GM23338 (cell line): ENCODE data around the gene PYY. TPM values are rescaled to one million over a fixed set of nuclear protein-coding genes. Genes with fewer than 3 reads are reported as not detected.
A peak's percentile ranks its signal among the peaks of the same experiment; 100 is the strongest.

ENCODE experiments used
- ATAC-seq: fragments of 200-7000 bp; cut with Tn5 transposase; 3 replicates; pipeline ENCODE4 v1.9.1; 2020
- DNase-seq: peaks from one replicate; pipeline ENCODE4 v3.0.0-alpha.2; 2015; ENCODE audit warnings: low spot score
- H2AFZ ChIP-seq: fragments of 200-600 bp; sonication (generic); 2 replicates; pipeline ENCODE4 v1.8.0; 2016; ENCODE audit warnings: antibody characterized with exemption, mild to moderate bottlenecking, moderate library complexity
- H3F3A ChIP-seq: fragments of 200-600 bp; sonication (generic); replicated peaks from 2 replicates; pipeline ENCODE4 v1.8.0; 2017; ENCODE audit warnings: antibody characterized with exemption, mixed run types, low read depth
- H3K27ac ChIP-seq: fragments of 200-600 bp; sonication (generic); 2 replicates; pipeline ENCODE4 v1.6.1; 2016; ENCODE audit warnings: low read depth
- H3K27me3 ChIP-seq: fragments of 200-600 bp; sonication (generic); 2 replicates; pipeline ENCODE4 v1.8.0; 2016; ENCODE audit warnings: mild to moderate bottlenecking, mixed run types, moderate library complexity; ENCODE audit not compliant: insufficient read depth
- H3K36me3 ChIP-seq: fragments of 200-600 bp; sonication (generic); 2 replicates; pipeline ENCODE4 v1.8.0; 2016; ENCODE audit warnings: mild to moderate bottlenecking; ENCODE audit not compliant: insufficient read depth
- H3K4me1 ChIP-seq: fragments of 200-600 bp; sonication (generic); 2 replicates; pipeline ENCODE4 v1.8.0; 2016; ENCODE audit warnings: mild to moderate bottlenecking, moderate library complexity; ENCODE audit not compliant: insufficient read depth
- H3K4me2 ChIP-seq: fragments of 200-600 bp; sonication (generic); 2 replicates; pipeline ENCODE4 v1.7.1; 2017; ENCODE audit warnings: mixed run types
- H3K4me3 ChIP-seq: fragments of 200-600 bp; sonication (generic); 2 replicates; pipeline ENCODE4 v1.6.1; 2016; ENCODE audit warnings: mixed run types
- H3K79me2 ChIP-seq: fragments of 200-600 bp; sonication (generic); replicated peaks from 2 replicates; pipeline ENCODE4 v1.8.0; 2017; ENCODE audit warnings: mild to moderate bottlenecking; ENCODE audit not compliant: insufficient read depth
- H3K9me2 ChIP-seq: fragments of 200-600 bp; sonication (generic); 2 replicates; pipeline ENCODE4 v1.8.0; 2017; ENCODE audit not compliant: insufficient read depth
- H4K20me1 ChIP-seq: fragments of 200-600 bp; sonication (generic); replicated peaks from 2 replicates; pipeline ENCODE4 v1.8.0; 2017; ENCODE audit warnings: mild to moderate bottlenecking; ENCODE audit not compliant: insufficient read depth
- H3K27ac Mint-ChIP-seq: 2 replicates; pipeline ENCODE4 v1.8.0; 2020; ENCODE audit warnings: inconsistent platforms, mild to moderate bottlenecking, moderate library complexity, mixed read lengths
- H3K27me3 Mint-ChIP-seq: 3 replicates; pipeline ENCODE4 v1.8.0; 2022; ENCODE audit warnings: low read depth, mild to moderate bottlenecking, moderate library complexity, mixed read lengths, inconsistent platforms; ENCODE audit not compliant: insufficient read depth, poor library complexity
- H3K36me3 Mint-ChIP-seq: 3 replicates; pipeline ENCODE4 v1.8.0; 2021; ENCODE audit warnings: low read depth, mild to moderate bottlenecking, inconsistent platforms, moderate library complexity, mixed read lengths
- H3K4me1 Mint-ChIP-seq: 3 replicates; pipeline ENCODE4 v1.8.0; 2020; ENCODE audit warnings: mild to moderate bottlenecking, inconsistent platforms, mixed read lengths
- H3K4me3 Mint-ChIP-seq: 3 replicates; pipeline ENCODE4 v1.8.0; 2021; ENCODE audit warnings: moderate library complexity, mild to moderate bottlenecking, inconsistent platforms, mixed read lengths
- H3K9me3 Mint-ChIP-seq: 3 replicates; pipeline ENCODE4 v1.8.0; 2020; ENCODE audit warnings: moderate library complexity, mild to moderate bottlenecking, inconsistent platforms, mixed read lengths
- CREB1 ChIP-seq: fragments of 250-450 bp; sonication (Bioruptor Pico); IDR thresholded peaks from 2 replicates; pipeline ENCODE4 v1.5.0; 2020; ENCODE audit warnings: low read depth, mild to moderate bottlenecking, moderate library complexity
- CTCF ChIP-seq, 2 experiments: fragments of 200-600 bp in 1 of 2; sonication (generic) in 1 of 2; conservative IDR thresholded peaks; 2 replicates each; pipeline versions ENCODE4 v1.5.1 to v1.6.1; 2016 to 2017; ENCODE audit warnings: antibody characterized with exemption in 2 of 2, low read depth in 2 of 2, mild to moderate bottlenecking in 2 of 2, moderate library complexity in 1 of 2
- EZH2phosphoT487 ChIP-seq: fragments of 200-600 bp; sonication (generic); IDR thresholded peaks from one replicate; pipeline ENCODE4 v1.8.1; 2018; ENCODE audit warnings: antibody characterized with exemption; ENCODE audit not compliant: unreplicated experiment
- JUNB ChIP-seq: IDR thresholded peaks from one replicate; pipeline ENCODE4 v1.6.1; 2016; ENCODE audit warnings: antibody characterized with exemption; ENCODE audit not compliant: unreplicated experiment
- POLR2AphosphoS5 ChIP-seq: IDR thresholded peaks from 2 replicates; pipeline ENCODE4 v1.6.1; 2016; ENCODE audit warnings: antibody characterized with exemption, low read depth
- REST ChIP-seq: IDR thresholded peaks from one replicate; pipeline ENCODE4 v1.6.1; 2018; ENCODE audit warnings: antibody characterized with exemption; ENCODE audit not compliant: unreplicated experiment
- ZNF331 ChIP-seq: fragments of 250-450 bp; sonication (Bioruptor Pico); IDR thresholded peaks from 2 replicates; pipeline ENCODE4 v1.5.0; 2020; ENCODE audit warnings: low read depth, mild to moderate bottlenecking, moderate library complexity
- polyA plus RNA-seq: library from polyadenylated mRNA; unstranded; fragments of >200 nt; fragmentation: Nextera tagmentation; extraction: Ambion mirVana; gene quantifications from 2 replicates; pipeline ENCODE4 v1.2.1, GENCODE V29; 2016
- total RNA-seq: library from RNA; depleted of rRNA; stranded (reverse); fragments of >200 nt; shearing (Covaris generic); gene quantifications from 2 replicates; pipeline ENCODE4 v1.2.3, GENCODE V29; 2014
- TF ChIP-seq, protein P1 (sequence below): IDR thresholded peaks from 2 replicates; pipeline ENCODE4 v1.6.1; 2016; ENCODE audit warnings: antibody characterized with exemption
- TF ChIP-seq, protein P2 (sequence below): fragments of 250-450 bp; sonication (Bioruptor Pico); IDR thresholded peaks from 2 replicates; pipeline ENCODE4 v1.5.0; 2020; ENCODE audit warnings: mild to moderate bottlenecking, moderate library complexity

Gene PYY
- total and polyA plus RNA-seq, 2 experiments from 2014 or later, result 0.56 to 8.5 TPM

- no peaks in the 10 kb centered on the region for H3K9me3 Mint-ChIP-seq
- peaks cover 39% of the 10 kb centered on the region for H3K27me3 Mint-ChIP-seq
- Histone ChIP-seq H3K4me3 (no peak overlapping the region), H2AFZ (0 out of 2 replicates have a peak overlapping the region, but pooled peaks have one; percentile 52), H3K79me2 (no peaks in the 10 kb centered on the region), H3K4me1 (no peaks in the 10 kb centered on the region), H3K36me3 (no peaks in the 10 kb centered on the region), H3K27me3 (peaks cover 36% of the 10 kb centered on the region), H3K4me2 (no peak overlapping the region), H3K27ac (no peak overlapping the region), H3F3A (no peaks in the 10 kb centered on the region), H3K9me2 (0 out of 2 replicates have a peak, but pooled peaks cover 5% of the 10 kb centered on the region), H4K20me1 (no peaks in the 10 kb centered on the region)
- peaks cover 2% of the 10 kb centered on the region for H3K4me1 Mint-ChIP-seq
- no peak for DNase-seq
- TF ChIP-seq CTCF (conservative IDR thresholded peaks at IDR 0.05; ENCODE audit: low read depth in 2 of 2) (no peak), ZNF331 (no peak), REST (no peak), JUNB (no peak), POLR2AphosphoS5 (no peak), CREB1 (CRISPR knock-in tag) (no peak), EZH2phosphoT487 (no peak)
- TF ChIP-seq, protein P1, sequence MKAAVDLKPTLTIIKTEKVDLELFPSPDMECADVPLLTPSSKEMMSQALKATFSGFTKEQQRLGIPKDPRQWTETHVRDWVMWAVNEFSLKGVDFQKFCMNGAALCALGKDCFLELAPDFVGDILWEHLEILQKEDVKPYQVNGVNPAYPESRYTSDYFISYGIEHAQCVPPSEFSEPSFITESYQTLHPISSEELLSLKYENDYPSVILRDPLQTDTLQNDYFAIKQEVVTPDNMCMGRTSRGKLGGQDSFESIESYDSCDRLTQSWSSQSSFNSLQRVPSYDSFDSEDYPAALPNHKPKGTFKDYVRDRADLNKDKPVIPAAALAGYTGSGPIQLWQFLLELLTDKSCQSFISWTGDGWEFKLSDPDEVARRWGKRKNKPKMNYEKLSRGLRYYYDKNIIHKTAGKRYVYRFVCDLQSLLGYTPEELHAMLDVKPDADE, result no peak
- TF ChIP-seq, protein P2, sequence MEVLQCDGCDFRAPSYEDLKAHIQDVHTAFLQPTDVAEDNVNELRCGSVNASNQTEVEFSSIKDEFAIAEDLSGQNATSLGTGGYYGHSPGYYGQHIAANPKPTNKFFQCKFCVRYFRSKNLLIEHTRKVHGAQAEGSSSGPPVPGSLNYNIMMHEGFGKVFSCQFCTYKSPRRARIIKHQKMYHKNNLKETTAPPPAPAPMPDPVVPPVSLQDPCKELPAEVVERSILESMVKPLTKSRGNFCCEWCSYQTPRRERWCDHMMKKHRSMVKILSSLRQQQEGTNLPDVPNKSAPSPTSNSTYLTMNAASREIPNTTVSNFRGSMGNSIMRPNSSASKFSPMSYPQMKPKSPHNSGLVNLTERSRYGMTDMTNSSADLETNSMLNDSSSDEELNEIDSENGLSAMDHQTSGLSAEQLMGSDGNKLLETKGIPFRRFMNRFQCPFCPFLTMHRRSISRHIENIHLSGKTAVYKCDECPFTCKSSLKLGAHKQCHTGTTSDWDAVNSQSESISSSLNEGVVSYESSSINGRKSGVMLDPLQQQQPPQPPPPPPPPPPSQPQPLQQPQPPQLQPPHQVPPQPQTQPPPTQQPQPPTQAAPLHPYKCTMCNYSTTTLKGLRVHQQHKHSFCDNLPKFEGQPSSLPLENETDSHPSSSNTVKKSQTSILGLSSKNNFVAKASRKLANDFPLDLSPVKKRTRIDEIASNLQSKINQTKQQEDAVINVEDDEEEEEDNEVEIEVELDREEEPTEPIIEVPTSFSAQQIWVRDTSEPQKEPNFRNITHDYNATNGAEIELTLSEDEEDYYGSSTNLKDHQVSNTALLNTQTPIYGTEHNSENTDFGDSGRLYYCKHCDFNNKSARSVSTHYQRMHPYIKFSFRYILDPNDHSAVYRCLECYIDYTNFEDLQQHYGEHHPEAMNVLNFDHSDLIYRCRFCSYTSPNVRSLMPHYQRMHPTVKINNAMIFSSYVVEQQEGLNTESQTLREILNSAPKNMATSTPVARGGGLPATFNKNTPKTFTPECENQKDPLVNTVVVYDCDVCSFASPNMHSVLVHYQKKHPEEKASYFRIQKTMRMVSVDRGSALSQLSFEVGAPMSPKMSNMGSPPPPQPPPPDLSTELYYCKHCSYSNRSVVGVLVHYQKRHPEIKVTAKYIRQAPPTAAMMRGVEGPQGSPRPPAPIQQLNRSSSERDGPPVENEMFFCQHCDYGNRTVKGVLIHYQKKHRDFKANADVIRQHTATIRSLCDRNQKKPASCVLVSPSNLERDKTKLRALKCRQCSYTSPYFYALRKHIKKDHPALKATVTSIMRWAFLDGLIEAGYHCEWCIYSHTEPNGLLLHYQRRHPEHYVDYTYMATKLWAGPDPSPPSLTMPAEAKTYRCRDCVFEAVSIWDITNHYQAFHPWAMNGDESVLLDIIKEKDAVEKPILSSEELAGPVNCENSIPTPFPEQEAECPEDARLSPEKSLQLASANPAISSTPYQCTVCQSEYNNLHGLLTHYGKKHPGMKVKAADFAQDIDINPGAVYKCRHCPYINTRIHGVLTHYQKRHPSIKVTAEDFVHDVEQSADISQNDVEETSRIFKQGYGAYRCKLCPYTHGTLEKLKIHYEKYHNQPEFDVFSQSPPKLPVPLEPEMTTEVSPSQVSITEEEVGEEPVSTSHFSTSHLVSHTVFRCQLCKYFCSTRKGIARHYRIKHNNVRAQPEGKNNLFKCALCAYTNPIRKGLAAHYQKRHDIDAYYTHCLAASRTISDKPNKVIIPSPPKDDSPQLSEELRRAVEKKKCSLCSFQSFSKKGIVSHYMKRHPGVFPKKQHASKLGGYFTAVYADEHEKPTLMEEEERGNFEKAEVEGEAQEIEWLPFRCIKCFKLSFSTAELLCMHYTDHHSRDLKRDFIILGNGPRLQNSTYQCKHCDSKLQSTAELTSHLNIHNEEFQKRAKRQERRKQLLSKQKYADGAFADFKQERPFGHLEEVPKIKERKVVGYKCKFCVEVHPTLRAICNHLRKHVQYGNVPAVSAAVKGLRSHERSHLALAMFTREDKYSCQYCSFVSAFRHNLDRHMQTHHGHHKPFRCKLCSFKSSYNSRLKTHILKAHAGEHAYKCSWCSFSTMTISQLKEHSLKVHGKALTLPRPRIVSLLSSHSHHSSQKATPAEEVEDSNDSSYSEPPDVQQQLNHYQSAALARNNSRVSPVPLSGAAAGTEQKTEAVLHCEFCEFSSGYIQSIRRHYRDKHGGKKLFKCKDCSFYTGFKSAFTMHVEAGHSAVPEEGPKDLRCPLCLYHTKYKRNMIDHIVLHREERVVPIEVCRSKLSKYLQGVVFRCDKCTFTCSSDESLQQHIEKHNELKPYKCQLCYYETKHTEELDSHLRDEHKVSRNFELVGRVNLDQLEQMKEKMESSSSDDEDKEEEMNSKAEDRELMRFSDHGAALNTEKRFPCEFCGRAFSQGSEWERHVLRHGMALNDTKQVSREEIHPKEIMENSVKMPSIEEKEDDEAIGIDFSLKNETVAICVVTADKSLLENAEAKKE (CRISPR knock-in tag), result no peak
- no peaks in the 10 kb centered on the region; the same call in 2 of the 3 replicates for H3K36me3 Mint-ChIP-seq
- ATAC-seq, result no peak; the same call in 2 of the 3 replicates
- H3K27ac Mint-ChIP-seq, result no peak overlapping the region
- no peak overlapping the region for H3K4me3 Mint-ChIP-seq
Measured at GRCh38 chr17:43935204-43935925, 18.4 kb downstream of the PYY start.
